Progenitor cell of endocrine pancreas (in vitro differentiated cells): ENCODE results near the gene MYL3. TPM values are rescaled to one million over a fixed set of nuclear protein-coding genes. Genes with fewer than 3 reads are reported as not detected.
A peak's percentile ranks its signal among the peaks of the same experiment; 100 is the strongest.

Source experiments
- DNase-seq: peaks from one replicate; pipeline ENCODE4 v3.0.0; 2021; ENCODE audit warnings: low spot score; ENCODE audit not compliant: unreplicated experiment
- H3K27ac Mint-ChIP-seq: 2 replicates; pipeline ENCODE4 v1.8.0; 2021; ENCODE audit warnings: mild to moderate bottlenecking, moderate library complexity, mixed read lengths
- H3K27me3 Mint-ChIP-seq: 2 replicates; pipeline ENCODE4 v1.8.0; 2021; ENCODE audit warnings: mixed read lengths
- H3K36me3 Mint-ChIP-seq: 2 replicates; pipeline ENCODE4 v1.8.0; 2022; ENCODE audit warnings: mixed read lengths; ENCODE audit not compliant: insufficient read depth
- H3K4me1 Mint-ChIP-seq: 2 replicates; pipeline ENCODE4 v1.8.0; 2021; ENCODE audit warnings: low read depth, mixed read lengths
- H3K4me3 Mint-ChIP-seq: 2 replicates; pipeline ENCODE4 v1.8.0; 2021; ENCODE audit warnings: low read depth, mild to moderate bottlenecking, moderate library complexity, mixed read lengths
- H3K9me3 Mint-ChIP-seq: 2 replicates; pipeline ENCODE4 v1.8.0; 2021; ENCODE audit warnings: low read depth, mixed read lengths
- total RNA-seq: library from RNA; stranded (reverse); gene quantifications from 2 replicates; pipeline ENCODE4 v1.2.1, GENCODE V29; 2021
- TF ChIP-seq, protein P1 (sequence below): fragments of 200-600 bp; sonication (generic); IDR thresholded peaks from one replicate; pipeline ENCODE4 v1.5.0; 2021; ENCODE audit warnings: antibody characterized with exemption, mild to moderate bottlenecking; ENCODE audit not compliant: unreplicated experiment

MYL3 gene
- total RNA-seq, 1 donor from 2014 or later = not detected

DNA sequence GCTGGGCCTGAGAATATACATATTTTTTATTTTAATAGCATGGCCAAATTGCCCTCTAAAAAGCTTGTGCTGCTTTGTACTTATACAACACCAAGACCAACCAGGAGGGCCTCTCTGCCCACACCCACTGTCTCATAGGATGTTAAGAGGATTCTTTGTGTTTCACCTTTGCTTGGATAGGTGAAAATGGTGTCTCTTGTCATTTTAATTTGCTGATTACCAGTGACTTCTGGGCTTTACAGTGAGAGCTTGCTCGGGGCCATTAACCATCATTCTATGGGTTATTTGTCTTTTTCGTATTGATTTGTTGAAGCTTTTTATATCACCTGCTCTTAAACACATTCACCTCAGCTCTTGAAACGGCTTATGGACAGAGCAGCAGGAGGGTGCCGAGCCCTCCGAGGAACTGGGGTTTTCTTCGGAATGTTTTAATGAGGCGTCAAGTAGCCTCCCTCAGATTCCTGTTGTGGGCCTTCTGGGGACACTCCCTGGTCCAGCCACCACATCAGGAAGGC lies 24.8 kb upstream of the MYL3 start:
- no peaks in the 10 kb centered on the region for H3K36me3 Mint-ChIP-seq
- H3K27ac Mint-ChIP-seq = no peak overlapping the region
- DNase-seq = no peak
- H3K27me3 Mint-ChIP-seq = peaks cover 83% of the 10 kb centered on the region
- TF ChIP-seq, protein P1, sequence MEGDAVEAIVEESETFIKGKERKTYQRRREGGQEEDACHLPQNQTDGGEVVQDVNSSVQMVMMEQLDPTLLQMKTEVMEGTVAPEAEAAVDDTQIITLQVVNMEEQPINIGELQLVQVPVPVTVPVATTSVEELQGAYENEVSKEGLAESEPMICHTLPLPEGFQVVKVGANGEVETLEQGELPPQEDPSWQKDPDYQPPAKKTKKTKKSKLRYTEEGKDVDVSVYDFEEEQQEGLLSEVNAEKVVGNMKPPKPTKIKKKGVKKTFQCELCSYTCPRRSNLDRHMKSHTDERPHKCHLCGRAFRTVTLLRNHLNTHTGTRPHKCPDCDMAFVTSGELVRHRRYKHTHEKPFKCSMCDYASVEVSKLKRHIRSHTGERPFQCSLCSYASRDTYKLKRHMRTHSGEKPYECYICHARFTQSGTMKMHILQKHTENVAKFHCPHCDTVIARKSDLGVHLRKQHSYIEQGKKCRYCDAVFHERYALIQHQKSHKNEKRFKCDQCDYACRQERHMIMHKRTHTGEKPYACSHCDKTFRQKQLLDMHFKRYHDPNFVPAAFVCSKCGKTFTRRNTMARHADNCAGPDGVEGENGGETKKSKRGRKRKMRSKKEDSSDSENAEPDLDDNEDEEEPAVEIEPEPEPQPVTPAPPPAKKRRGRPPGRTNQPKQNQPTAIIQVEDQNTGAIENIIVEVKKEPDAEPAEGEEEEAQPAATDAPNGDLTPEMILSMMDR = no peak
- no peak overlapping the region for H3K4me3 Mint-ChIP-seq
- no peaks in the 10 kb centered on the region for H3K9me3 Mint-ChIP-seq
- peaks cover 8% of the 10 kb centered on the region for H3K4me1 Mint-ChIP-seq

DNA sequence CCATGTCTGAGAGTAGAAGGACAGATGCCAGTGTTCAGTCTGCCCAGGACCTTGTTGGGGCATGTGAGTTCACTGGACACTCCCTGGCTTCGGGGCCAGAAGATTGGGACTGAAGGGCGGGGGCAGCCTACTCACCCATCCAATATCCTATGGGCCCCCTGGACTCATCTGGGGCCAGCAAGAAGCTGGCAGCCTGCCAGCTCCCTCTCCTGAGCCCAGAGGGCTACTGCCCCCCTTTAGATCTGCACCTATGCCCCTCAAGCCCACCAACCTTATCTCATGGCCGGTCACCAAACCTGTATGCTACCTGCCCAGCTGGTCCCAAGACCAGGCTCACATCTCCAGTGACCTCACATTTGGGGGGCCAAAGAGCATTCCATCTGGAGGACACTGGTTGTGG lies 22.4 kb upstream of the MYL3 start:
- TF ChIP-seq, protein P1 = no peak
- no peak for DNase-seq
- H3K9me3 Mint-ChIP-seq = no peaks in the 10 kb centered on the region
- no peak overlapping the region for H3K4me3 Mint-ChIP-seq
- H3K4me1 Mint-ChIP-seq = peaks cover 5% of the 10 kb centered on the region
- no peaks in the 10 kb centered on the region for H3K36me3 Mint-ChIP-seq
- peaks cover 74% of the 10 kb centered on the region for H3K27me3 Mint-ChIP-seq
- H3K27ac Mint-ChIP-seq = no peak overlapping the region

DNA sequence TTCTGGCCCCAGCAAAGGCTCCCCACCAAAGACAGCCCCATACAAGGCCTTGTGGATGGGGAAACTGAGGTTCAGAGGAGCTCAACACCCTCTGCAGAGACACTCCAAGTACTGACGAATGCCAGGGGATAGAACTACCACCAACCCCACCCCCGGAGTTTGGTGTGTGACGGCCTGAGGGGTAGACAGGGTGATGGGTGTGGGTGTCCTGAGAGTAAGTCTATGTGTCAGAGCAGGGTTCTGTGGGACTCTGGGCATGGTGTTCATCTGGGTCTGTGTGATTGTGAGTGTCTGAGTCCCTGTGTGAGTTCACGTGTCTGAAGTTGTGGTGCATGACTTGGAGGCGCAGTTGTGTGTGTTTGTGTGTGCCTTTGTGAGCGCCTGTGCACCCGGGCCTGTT lies 21.7 kb upstream of the MYL3 start:
- H3K4me3 Mint-ChIP-seq = no peak overlapping the region
- H3K4me1 Mint-ChIP-seq = peaks cover 5% of the 10 kb centered on the region
- no peaks in the 10 kb centered on the region for H3K9me3 Mint-ChIP-seq
- no peak overlapping the region for H3K27ac Mint-ChIP-seq
- DNase-seq = no peak
- no peaks in the 10 kb centered on the region for H3K36me3 Mint-ChIP-seq
- TF ChIP-seq, protein P1 = no peak
- H3K27me3 Mint-ChIP-seq = peaks cover 77% of the 10 kb centered on the region

DNA sequence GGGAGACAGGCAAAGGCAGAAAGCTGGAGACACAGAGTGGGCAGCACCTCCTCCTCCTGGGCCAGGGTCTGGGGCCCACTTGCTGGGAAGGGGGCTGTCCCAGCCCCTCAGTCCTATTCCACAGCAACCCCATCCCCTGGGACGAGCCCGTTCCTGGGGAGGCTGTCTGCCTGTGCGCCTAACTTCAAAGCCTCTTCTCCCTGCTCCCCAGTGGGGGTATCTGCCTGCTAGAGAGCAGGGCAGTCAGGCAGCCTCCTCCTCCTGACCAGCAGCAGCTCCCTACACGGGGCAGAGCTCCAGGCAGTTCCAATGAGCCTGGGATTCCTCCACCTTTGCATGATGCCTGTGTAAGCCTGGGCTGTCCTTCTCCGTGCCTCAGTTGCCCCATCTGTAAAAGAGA lies 21.2 kb upstream of the MYL3 start:
- no peaks in the 10 kb centered on the region for H3K9me3 Mint-ChIP-seq
- no peak for DNase-seq
- H3K4me1 Mint-ChIP-seq = peaks cover 5% of the 10 kb centered on the region
- H3K27ac Mint-ChIP-seq = no peak overlapping the region
- H3K36me3 Mint-ChIP-seq = no peaks in the 10 kb centered on the region
- TF ChIP-seq, protein P1 = no peak
- peaks cover 78% of the 10 kb centered on the region for H3K27me3 Mint-ChIP-seq
- H3K4me3 Mint-ChIP-seq = no peak overlapping the region

DNA sequence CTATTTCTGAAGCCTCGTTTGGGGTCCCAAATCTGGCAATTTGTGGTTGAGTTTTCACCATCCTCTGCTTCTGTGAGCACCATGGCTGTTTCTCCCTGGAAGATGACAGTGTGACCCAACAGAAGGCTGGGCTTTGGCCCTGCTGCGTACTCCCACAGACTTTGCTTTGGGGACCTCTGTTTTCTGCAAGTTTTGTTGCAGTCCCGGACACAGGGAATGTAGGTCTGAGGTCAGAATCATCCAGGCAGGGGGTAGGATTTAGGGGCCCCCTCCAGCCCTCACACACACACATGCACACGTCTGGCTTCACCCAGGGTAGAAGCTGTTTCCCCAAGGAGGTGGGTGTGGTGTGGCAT lies 20.6 kb upstream of the MYL3 start:
- H3K36me3 Mint-ChIP-seq = no peaks in the 10 kb centered on the region
- no peak overlapping the region for H3K27ac Mint-ChIP-seq
- peak overlapping the region; percentile 58 for H3K4me3 Mint-ChIP-seq
- no peaks in the 10 kb centered on the region for H3K9me3 Mint-ChIP-seq
- TF ChIP-seq, protein P1 = no peak
- no peak for DNase-seq
- H3K4me1 Mint-ChIP-seq = peaks cover 5% of the 10 kb centered on the region
- peaks cover 81% of the 10 kb centered on the region for H3K27me3 Mint-ChIP-seq
